Neural cell (in vitro differentiated cells): Measurements from ENCODE around the gene TLR8. TPM values are rescaled to one million over a fixed set of nuclear protein-coding genes. Genes with fewer than 3 reads are reported as not detected.

ENCODE experiments used
- H2AFZ ChIP-seq: fragments of 200-600, 300-800 bp; sonication (generic), shearing (Covaris generic); 2 replicates; pipeline ENCODE4 v1.6.0; 2014; ENCODE audit warnings: low read depth, mild to moderate bottlenecking, antibody characterized with exemption, low read length, moderate library complexity
- H3F3A ChIP-seq: fragments of 200-600 bp; shearing (Covaris generic); 2 replicates; pipeline ENCODE4 v1.6.1; 2016; ENCODE audit warnings: mild to moderate bottlenecking, moderate library complexity, mixed read lengths, antibody characterized with exemption, low read length; ENCODE audit not compliant: insufficient read depth, poor library complexity, severe bottlenecking
- H3K27ac ChIP-seq: fragments of 200-600, 300-800 bp; sonication (generic), shearing (Covaris generic); 2 replicates; pipeline ENCODE4 v1.5.1; 2014; ENCODE audit warnings: mild to moderate bottlenecking, low read length, moderate library complexity
- H3K27me3 ChIP-seq: fragments of 300-800, 200-600 bp; sonication (generic), shearing (Covaris generic); 2 replicates; pipeline ENCODE4 v1.6.0; 2014; ENCODE audit warnings: mild to moderate bottlenecking, low read depth, low read length, moderate library complexity; ENCODE audit not compliant: insufficient read depth
- H3K36me3 ChIP-seq: fragments of 300-800, 200-600 bp; sonication (generic), shearing (Covaris generic); 2 replicates; pipeline ENCODE4 v1.5.1; 2014; ENCODE audit warnings: mild to moderate bottlenecking, antibody characterized with exemption, low read length, moderate library complexity; ENCODE audit not compliant: insufficient read depth
- H3K4me2 ChIP-seq: fragments of 300-800, 200-600 bp; sonication (generic), shearing (Covaris generic); 2 replicates; pipeline ENCODE4 v1.6.0; 2014; ENCODE audit warnings: mild to moderate bottlenecking, low read length
- H3K4me3 ChIP-seq: fragments of 300-800, 200-600 bp; sonication (generic), shearing (Covaris generic); 2 replicates; pipeline ENCODE4 v1.5.1; 2014; ENCODE audit warnings: mild to moderate bottlenecking, low read length, moderate library complexity
- H3K79me2 ChIP-seq: fragments of 200-600 bp; shearing (Covaris generic); replicated peaks from 2 replicates; pipeline ENCODE4 v1.6.0; 2014; ENCODE audit warnings: mild to moderate bottlenecking, low read length, moderate library complexity; ENCODE audit not compliant: insufficient read depth
- H3K9ac ChIP-seq: fragments of 300-800, 200-600 bp; sonication (generic), shearing (Covaris generic); 2 replicates; pipeline ENCODE4 v1.6.1; 2016; ENCODE audit warnings: mild to moderate bottlenecking, low read length, mixed read lengths
- H3K9me2 ChIP-seq: fragments of 200-600 bp; shearing (Covaris generic); 2 replicates; pipeline ENCODE4 v1.6.1; 2016; ENCODE audit warnings: mild to moderate bottlenecking, low read length, mixed read lengths; ENCODE audit not compliant: insufficient read depth
- H3K9me3 ChIP-seq: fragments of 200-600, 300-800 bp; sonication (generic), shearing (Covaris generic); 2 replicates; pipeline ENCODE4 v1.6.1; 2016; ENCODE audit warnings: mild to moderate bottlenecking, mixed run types, low read length, moderate library complexity, mixed read lengths
- H4K20me1 ChIP-seq: fragments of 200-600 bp; shearing (Covaris generic); 2 replicates; pipeline ENCODE4 v1.6.1; 2016; ENCODE audit warnings: mild to moderate bottlenecking, mixed run types; ENCODE audit not compliant: insufficient read depth
- EP300 ChIP-seq: fragments of 450-650 bp; conservative IDR thresholded peaks from 2 replicates; pipeline ENCODE4 v1.6.1; 2014; ENCODE audit warnings: antibody characterized with exemption, mild to moderate bottlenecking, moderate library complexity; ENCODE audit not compliant: poor library complexity, severe bottlenecking
- EZH2 ChIP-seq: fragments of 200-600, 300-800 bp; shearing (Covaris generic), sonication (generic); IDR thresholded peaks from 2 replicates; pipeline ENCODE4 v1.6.1; 2014; ENCODE audit warnings: antibody characterized with exemption, low read length, borderline replicate concordance, mild to moderate bottlenecking; ENCODE audit not compliant: insufficient read depth, poor library complexity, severe bottlenecking
- MXI1 ChIP-seq: fragments of 450-650 bp; conservative IDR thresholded peaks from 2 replicates; pipeline ENCODE4 v1.6.1; 2014; ENCODE audit warnings: antibody characterized with exemption, mild to moderate bottlenecking; ENCODE audit not compliant: poor library complexity, severe bottlenecking
- POLR2AphosphoS5 ChIP-seq: IDR thresholded peaks from 2 replicates; pipeline ENCODE4 v1.6.1; 2012
- RAD21 ChIP-seq: fragments of 450-650 bp; conservative IDR thresholded peaks from 2 replicates; pipeline ENCODE4 v1.6.1; 2014; ENCODE audit warnings: antibody characterized with exemption, mild to moderate bottlenecking, moderate library complexity
- SMC3 ChIP-seq: fragments of 450-650 bp; conservative IDR thresholded peaks from 2 replicates; pipeline ENCODE4 v1.6.1; 2014; ENCODE audit warnings: antibody characterized with exemption, mild to moderate bottlenecking, moderate library complexity; ENCODE audit not compliant: poor library complexity
- TAF1 ChIP-seq: IDR thresholded peaks from 2 replicates; pipeline ENCODE4 v1.6.1; 2012; ENCODE audit warnings: low read depth
- polyA plus RNA-seq: library from polyadenylated mRNA; depleted of rRNA; stranded (reverse); fragments of >200 nt; gene quantifications from 2 replicates; pipeline ENCODE4 v1.2.3, GENCODE V29; 2014
- TF ChIP-seq, protein P1 (sequence below): fragments of 450-650 bp; IDR thresholded peaks from 2 replicates; pipeline ENCODE4 v1.5.1; 2014; ENCODE audit warnings: antibody characterized with exemption, mild to moderate bottlenecking, moderate library complexity; ENCODE audit not compliant: poor library complexity, severe bottlenecking
- TF ChIP-seq, protein P2 (sequence below): IDR thresholded peaks from 2 replicates; pipeline ENCODE4 v1.6.1; 2012; ENCODE audit warnings: borderline replicate concordance

The TLR8 gene
- polyA plus RNA-seq, 1 donor from 2014 or later, result not detected

DNA sequence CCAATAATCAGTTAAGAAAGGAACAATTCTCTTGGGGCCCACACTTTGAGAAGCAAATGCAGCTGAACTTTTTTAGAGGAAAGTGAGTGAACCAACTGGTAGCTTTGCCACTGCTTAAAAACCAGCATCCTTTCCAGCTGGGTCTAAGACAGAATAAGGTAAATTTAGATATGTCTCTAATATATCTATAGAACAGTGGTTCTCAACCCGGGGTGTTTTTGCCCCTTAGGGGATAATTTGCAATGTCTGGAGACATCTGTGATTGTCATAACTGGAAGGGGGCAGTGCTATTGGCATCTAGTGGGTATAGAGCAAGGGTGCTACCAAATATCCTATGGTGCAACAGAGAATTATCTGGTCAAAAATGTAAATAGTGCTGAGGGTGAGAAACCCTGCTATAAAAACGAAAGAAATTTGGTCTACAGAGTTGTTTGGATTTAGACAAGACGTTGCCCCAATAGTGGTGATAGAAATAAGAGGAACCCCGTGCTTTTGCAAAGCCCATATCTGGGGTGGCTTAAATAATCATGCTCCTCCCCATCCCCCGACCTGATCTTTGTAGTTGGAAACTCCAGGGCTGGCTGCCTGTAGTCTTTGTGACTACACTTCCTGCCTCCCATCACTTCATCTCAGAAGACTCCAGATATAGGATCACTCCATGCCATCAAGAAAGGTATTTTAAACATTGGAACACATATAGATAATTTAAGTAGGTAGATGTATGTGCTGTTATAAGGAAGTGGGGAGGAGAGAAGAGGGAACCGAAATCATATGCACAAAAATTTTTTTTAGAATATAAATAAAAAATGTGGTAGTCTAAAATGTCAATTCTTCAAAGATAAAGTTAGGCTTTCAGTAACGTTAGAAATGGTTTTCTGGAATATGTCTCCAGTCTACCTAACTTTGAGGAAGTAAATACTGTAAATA is 39.7 kb upstream of the TLR8 start, which contains the start of gene TLR7:
TLR7 (plus strand) TSS at position 622 of the 927 bp plus-strand sequence. CDS start 507 bp downstream, outside the sequence.
- no peak within 1 kb of the TSS for H3K4me2 ChIP-seq
- no peaks in the 10 kb centered on the region for H4K20me1 ChIP-seq
- H3K9me2 ChIP-seq, result no peaks in the 10 kb centered on the region
- no peaks in the 10 kb centered on the region for H3K36me3 ChIP-seq
- no peak within 1 kb of the TSS for H3K4me3 ChIP-seq
- H3K27me3 ChIP-seq, result no peaks in the 10 kb centered on the region
- no peak for TF ChIP-seq POLR2AphosphoS5
- TF ChIP-seq EP300, result no peak
- TF ChIP-seq RAD21, result no peak
- TF ChIP-seq, protein P1, sequence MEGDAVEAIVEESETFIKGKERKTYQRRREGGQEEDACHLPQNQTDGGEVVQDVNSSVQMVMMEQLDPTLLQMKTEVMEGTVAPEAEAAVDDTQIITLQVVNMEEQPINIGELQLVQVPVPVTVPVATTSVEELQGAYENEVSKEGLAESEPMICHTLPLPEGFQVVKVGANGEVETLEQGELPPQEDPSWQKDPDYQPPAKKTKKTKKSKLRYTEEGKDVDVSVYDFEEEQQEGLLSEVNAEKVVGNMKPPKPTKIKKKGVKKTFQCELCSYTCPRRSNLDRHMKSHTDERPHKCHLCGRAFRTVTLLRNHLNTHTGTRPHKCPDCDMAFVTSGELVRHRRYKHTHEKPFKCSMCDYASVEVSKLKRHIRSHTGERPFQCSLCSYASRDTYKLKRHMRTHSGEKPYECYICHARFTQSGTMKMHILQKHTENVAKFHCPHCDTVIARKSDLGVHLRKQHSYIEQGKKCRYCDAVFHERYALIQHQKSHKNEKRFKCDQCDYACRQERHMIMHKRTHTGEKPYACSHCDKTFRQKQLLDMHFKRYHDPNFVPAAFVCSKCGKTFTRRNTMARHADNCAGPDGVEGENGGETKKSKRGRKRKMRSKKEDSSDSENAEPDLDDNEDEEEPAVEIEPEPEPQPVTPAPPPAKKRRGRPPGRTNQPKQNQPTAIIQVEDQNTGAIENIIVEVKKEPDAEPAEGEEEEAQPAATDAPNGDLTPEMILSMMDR, result no peak
- TF ChIP-seq SMC3, result no peak
- no peak for TF ChIP-seq TAF1
- TF ChIP-seq EZH2, result no peak
- no peaks in the 10 kb centered on the region for H3K9me3 ChIP-seq
- H3K79me2 ChIP-seq, result no peaks in the 10 kb centered on the region
- H3K9ac ChIP-seq, result no peak within 1 kb of the TSS
- no peak within 1 kb of the TSS for H3K27ac ChIP-seq
- no peak within 1 kb of the TSS for H2AFZ ChIP-seq
- H3F3A ChIP-seq, result no peaks in the 10 kb centered on the region

DNA sequence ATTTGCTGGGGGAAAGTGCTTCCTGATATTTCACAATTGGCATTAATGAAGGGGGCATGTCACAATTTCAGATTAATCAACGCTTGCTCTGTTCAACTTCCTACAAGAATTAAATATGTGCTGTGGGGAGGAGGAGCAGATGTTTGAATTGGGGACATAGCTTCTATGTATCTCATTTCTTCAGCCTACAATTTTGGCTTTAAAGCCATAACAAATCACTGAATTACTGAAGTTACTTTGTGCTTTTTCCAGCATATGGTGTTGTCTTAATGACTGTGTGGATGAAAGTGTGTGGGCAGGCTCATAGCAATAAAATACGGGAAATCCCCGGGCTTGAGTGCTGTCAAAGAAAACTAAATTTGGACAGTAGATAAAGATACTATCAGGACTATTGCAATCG is 38.7 kb upstream of the TLR8 start:
- Histone ChIP-seq H3K4me3 (no peak overlapping the region), H3K9me3 (no peaks in the 10 kb centered on the region), H3K27me3 (no peaks in the 10 kb centered on the region), H3K79me2 (no peaks in the 10 kb centered on the region), H4K20me1 (no peaks in the 10 kb centered on the region), H3K4me2 (no peak overlapping the region), H3F3A (no peaks in the 10 kb centered on the region), H3K9me2 (no peaks in the 10 kb centered on the region), H3K36me3 (no peaks in the 10 kb centered on the region), H3K9ac (no peak overlapping the region), H2AFZ (no peak overlapping the region), H3K27ac (no peak overlapping the region)
- TF ChIP-seq POLR2AphosphoS5 (no peak), EZH2 (no peak), SMC3 (no peak), RAD21 (no peak), EP300 (no peak), MXI1 (no peak), TAF1 (no peak)
- TF ChIP-seq, protein P2, sequence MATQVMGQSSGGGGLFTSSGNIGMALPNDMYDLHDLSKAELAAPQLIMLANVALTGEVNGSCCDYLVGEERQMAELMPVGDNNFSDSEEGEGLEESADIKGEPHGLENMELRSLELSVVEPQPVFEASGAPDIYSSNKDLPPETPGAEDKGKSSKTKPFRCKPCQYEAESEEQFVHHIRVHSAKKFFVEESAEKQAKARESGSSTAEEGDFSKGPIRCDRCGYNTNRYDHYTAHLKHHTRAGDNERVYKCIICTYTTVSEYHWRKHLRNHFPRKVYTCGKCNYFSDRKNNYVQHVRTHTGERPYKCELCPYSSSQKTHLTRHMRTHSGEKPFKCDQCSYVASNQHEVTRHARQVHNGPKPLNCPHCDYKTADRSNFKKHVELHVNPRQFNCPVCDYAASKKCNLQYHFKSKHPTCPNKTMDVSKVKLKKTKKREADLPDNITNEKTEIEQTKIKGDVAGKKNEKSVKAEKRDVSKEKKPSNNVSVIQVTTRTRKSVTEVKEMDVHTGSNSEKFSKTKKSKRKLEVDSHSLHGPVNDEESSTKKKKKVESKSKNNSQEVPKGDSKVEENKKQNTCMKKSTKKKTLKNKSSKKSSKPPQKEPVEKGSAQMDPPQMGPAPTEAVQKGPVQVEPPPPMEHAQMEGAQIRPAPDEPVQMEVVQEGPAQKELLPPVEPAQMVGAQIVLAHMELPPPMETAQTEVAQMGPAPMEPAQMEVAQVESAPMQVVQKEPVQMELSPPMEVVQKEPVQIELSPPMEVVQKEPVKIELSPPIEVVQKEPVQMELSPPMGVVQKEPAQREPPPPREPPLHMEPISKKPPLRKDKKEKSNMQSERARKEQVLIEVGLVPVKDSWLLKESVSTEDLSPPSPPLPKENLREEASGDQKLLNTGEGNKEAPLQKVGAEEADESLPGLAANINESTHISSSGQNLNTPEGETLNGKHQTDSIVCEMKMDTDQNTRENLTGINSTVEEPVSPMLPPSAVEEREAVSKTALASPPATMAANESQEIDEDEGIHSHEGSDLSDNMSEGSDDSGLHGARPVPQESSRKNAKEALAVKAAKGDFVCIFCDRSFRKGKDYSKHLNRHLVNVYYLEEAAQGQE, result no peak
- TF ChIP-seq, protein P1, result no peak
